Omental fat pad (tissue), 4 donors: ENCODE measurements around the gene RHEB. TPM values are rescaled to one million over a fixed set of nuclear protein-coding genes. Genes with fewer than 3 reads are reported as not detected.

Experiments used
- ATAC-seq: fragments of 150-250 bp; one replicate; pipeline ENCODE4 v1.9.1; 2016; ENCODE audit warnings: mild to moderate bottlenecking, moderate library complexity; ENCODE audit not compliant: low FRiP score
- DNase-seq: peaks from one replicate; pipeline ENCODE4 v3.0.0-alpha.2; 2019; ENCODE audit warnings: low spot score
- total RNA-seq, 4 donors: library from RNA; depleted of rRNA; stranded (reverse); fragments of >200 nt; gene quantifications; one replicate each; pipeline ENCODE4 v1.1.0, GENCODE V29; 2016
- TF ChIP-seq, protein P1 (sequence below), 3 donors: fragments of 450-650 bp; IDR thresholded peaks; one replicate each; pipeline ENCODE4 v1.5.1; 2016 to 2017; ENCODE audit warnings: antibody characterized with exemption in 3 of 3, mild to moderate bottlenecking in 3 of 3, moderate library complexity in 2 of 3

The RHEB gene
- total RNA-seq, 4 donors from 2014 or later = 93.9 to 124 (median 104) TPM

DNA sequence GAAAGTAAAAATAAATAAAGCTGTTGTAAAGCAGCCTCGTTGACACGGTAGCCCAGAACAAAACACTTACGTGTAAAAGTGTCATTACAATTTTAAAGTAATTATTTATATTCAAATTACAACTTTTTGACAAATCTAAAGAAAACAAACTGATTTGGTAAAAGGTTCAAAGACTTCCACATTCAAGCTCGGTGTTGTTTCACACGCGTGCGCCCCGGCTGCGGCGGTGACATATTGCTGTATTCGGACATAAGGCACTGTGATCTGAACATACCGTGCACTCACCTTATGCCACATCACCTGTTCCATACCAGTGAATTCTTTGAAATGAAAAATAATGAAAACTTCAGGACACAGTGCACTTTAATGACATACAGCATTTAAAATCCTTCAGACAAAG lies 36.9 kb upstream of the RHEB start:
- TF ChIP-seq, protein P1, sequence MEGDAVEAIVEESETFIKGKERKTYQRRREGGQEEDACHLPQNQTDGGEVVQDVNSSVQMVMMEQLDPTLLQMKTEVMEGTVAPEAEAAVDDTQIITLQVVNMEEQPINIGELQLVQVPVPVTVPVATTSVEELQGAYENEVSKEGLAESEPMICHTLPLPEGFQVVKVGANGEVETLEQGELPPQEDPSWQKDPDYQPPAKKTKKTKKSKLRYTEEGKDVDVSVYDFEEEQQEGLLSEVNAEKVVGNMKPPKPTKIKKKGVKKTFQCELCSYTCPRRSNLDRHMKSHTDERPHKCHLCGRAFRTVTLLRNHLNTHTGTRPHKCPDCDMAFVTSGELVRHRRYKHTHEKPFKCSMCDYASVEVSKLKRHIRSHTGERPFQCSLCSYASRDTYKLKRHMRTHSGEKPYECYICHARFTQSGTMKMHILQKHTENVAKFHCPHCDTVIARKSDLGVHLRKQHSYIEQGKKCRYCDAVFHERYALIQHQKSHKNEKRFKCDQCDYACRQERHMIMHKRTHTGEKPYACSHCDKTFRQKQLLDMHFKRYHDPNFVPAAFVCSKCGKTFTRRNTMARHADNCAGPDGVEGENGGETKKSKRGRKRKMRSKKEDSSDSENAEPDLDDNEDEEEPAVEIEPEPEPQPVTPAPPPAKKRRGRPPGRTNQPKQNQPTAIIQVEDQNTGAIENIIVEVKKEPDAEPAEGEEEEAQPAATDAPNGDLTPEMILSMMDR (IDR thresholded peaks at IDR 0.05) = no peak
- ATAC-seq (no peak), DNase-seq (no peak)

DNA sequence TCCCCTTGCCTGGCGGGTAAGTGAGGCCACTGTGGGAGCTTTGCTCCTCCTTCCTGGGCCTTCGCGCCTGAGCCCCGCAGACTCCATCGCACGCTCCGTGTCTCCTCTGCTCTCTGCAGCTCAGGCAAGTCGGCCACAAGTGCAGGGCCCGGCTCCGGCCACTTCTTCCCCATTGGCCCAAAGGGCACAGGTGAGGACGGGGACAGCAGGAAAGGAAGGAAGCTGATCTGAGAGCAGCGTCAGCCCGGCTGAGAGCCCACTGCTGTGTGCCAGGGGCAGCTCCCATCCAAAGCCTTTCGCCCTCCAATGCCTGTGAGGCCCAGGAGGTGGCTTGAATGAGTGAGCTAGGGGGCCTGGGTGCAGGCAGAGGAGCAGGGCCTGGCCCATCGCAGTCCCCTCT lies 33.7 kb upstream of the RHEB start:
- TF ChIP-seq, protein P1 (IDR thresholded peaks at IDR 0.05) = no peak
- DNase-seq (no peak), ATAC-seq (no peak)

DNA sequence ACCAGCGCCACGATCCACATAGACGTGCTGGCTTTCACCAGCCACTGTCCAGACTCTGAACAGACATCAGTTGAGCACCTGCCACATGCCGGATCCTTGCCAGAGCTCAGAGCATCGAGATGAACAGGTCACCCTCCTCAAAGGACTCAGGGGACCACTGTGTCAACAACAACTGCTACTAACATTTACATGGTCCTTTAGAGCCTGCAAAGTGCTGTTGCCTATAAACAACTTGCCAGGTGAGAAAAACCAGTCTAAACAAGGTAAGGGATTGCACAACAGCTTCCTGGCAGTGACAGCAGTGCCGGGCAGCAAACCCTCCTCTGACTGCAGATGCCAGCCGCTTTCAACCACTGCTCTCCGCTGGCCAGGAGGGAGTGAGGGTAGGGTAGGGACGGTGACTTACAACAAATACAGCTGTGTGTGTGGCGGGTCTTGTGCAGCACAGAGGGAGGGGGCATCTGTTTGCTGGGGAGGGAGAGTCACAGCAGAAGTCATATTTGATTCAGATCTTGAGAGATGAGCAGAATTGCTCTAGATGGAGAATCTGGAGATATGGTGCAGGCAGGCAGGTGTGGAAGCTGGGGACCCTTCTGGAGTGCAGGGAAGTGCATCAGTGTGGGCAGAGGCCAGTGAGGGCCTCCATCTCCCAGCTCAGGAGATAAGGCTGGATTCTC lies 32.8 kb upstream of the RHEB start:
- ATAC-seq = peak; percentile 62
- TF ChIP-seq, protein P1 (IDR thresholded peaks at IDR 0.05) = no peak
- DNase-seq = no peak

DNA sequence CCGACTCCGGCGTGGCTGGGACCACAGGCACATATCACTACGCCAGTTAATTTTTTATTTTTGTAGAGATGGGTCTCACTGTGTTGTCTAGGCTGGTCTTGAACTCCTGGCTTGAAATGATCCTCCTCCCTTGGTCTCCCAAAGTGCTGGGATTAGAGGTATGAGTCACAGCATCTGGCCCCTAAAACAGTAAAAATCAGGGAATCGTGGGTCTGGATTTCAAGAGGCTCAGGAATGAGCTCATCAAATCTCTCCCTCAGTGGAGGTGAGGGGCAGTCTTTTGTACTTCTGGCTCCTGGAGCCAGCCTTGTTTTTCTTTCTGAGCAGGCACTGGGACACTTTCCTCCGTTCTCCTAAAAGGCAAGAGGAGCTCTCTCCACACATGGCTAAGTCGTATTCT lies 32.1 kb upstream of the RHEB start:
- DNase-seq (no peak), ATAC-seq (no peak)
- TF ChIP-seq, protein P1 (IDR thresholded peaks at IDR 0.05) = no peak

DNA sequence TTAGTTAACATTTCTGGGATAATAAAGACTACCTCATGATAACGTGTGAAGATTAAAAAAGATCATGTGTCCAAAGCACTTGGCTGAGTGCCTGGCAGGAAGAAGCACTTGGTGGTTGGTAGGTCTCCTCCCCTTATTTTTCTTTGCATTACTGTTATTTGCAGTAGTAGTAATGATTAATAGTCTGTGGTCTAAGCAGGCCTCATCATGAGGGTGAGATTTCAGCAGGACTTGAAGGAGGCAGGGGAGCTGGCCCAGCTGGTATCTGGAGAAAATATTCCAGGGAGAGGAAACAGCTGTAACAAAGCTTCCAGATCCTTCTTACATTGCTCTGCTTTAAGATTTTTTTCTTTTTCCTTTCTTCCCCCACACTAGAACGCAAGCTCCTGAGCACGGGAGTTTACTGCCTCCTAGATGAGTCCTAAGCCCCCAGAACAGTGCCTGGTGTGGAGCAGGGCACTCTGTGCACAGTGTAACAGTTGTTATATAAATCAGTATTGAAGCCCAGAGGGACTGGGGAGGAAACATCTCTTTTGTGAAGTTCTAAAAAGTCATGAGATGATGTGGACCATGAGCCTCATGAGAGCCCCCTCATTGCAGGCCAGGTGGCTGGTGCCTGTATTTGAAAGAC lies 31.1 kb upstream of the RHEB start:
- ATAC-seq = peak; percentile 39
- TF ChIP-seq, protein P1 (IDR thresholded peaks at IDR 0.05) = no peak
- DNase-seq = no peak

DNA sequence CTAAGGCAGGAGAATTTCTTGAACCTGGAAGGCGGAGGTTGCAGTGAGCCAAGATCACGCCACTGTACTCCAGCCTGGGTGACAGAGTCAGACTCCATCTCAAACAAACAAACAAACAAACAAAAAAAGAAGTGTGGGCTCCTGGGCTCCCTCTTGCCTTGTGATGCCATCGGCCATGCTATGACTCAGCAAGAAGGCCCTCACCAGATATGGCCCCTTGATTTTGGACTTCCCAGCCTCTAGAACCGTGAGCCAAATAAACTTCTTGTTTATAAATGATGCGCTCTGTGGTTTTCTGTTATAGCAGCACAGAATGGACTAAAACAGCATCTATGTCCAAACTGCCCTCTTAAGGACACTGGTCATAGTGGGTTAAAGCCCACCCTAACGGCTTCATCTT lies 29.9 kb upstream of the RHEB start:
- no peak for ATAC-seq
- DNase-seq = no peak
- TF ChIP-seq, protein P1 (IDR thresholded peaks at IDR 0.05) = no peak

DNA sequence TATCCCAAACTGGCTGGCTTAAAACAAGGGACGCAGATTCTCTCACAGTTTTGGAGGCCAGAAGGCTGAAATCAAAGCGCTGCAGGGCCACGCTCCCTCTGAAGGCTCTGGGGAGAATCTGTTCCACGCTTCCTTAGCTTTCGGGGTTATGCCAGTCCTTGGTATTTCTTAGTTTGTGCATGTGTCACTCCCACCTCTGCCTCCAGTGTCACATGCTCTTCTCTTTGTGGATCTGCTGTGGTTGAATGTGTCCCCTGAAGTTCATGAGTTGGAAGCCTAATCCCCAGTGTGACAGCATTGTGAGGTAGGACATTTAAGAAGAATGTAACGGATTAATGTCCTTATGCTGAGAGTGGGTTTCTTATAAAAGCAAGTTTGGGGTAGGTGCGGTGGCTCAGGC lies 29.4 kb upstream of the RHEB start:
- ATAC-seq = no peak
- no peak for DNase-seq
- TF ChIP-seq, protein P1 (IDR thresholded peaks at IDR 0.05) = no peak
